Esophagus (tissue), 2 donors: Measurements from ENCODE around the gene FAM111A. TPM values are rescaled to one million over a fixed set of nuclear protein-coding genes. Genes with fewer than 3 reads are reported as not detected.

Source experiments
- H3K27ac ChIP-seq, 2 donors: one replicate each; pipeline ENCODE4 v1.5.1; 2013; ENCODE audit warnings: low read depth in 2 of 2, mild to moderate bottlenecking in 2 of 2, inconsistent platforms in 1 of 2, low read length in 1 of 2, moderate library complexity in 1 of 2
- H3K27me3 ChIP-seq, 2 donors: one replicate each; pipeline ENCODE4 v1.6.1; 2013; ENCODE audit warnings: low read length in 2 of 2, control low read depth in 1 of 2, mild to moderate bottlenecking in 1 of 2; ENCODE audit not compliant: insufficient read depth in 2 of 2, control insufficient read depth in 1 of 2
- H3K36me3 ChIP-seq, 2 donors: one replicate each; pipeline ENCODE4 v1.6.1; 2013; ENCODE audit warnings: low read length in 1 of 2; ENCODE audit not compliant: control insufficient read depth in 2 of 2, insufficient read depth in 2 of 2
- H3K4me1 ChIP-seq, 2 donors: one replicate each; pipeline ENCODE4 v1.6.1; 2013; ENCODE audit warnings: low read length in 1 of 2; ENCODE audit not compliant: control insufficient read depth in 2 of 2, insufficient read depth in 2 of 2
- H3K4me3 ChIP-seq, 2 donors: one replicate each; pipeline ENCODE4 v1.5.1; 2013; ENCODE audit warnings: low read length in 2 of 2, mild to moderate bottlenecking in 2 of 2, low read depth in 1 of 2, moderate library complexity in 1 of 2
- H3K9me3 ChIP-seq, 2 donors: one replicate each; pipeline ENCODE4 v1.6.1; 2013; ENCODE audit warnings: mild to moderate bottlenecking in 2 of 2, low read depth in 1 of 2, low read length in 1 of 2, moderate library complexity in 1 of 2; ENCODE audit not compliant: control insufficient read depth in 2 of 2, insufficient read depth in 1 of 2
- WGBS, 2 donors: extraction: QIAGEN DNeasy Blood & Tissue Kit; methylation state at CpG; one replicate each; pipeline ENCODE4 v1.1.7; 2013; 5-methylcytosine and 5-hydroxymethylcytosine counted together
- polyA plus RNA-seq, 2 donors: library from polyadenylated mRNA; stranded (reverse); fragments of 200-250 nt; gene quantifications; one replicate each; pipeline ENCODE4 v1.2.3, GENCODE V29; 2013
- donor health status: healthy with polysubstance abuse.
- donor health status: Bipolar disorder and iron deficiency.

FAM111A gene
- polyA plus RNA-seq, 2 donors = 6.6 to 21.7 TPM

DNA sequence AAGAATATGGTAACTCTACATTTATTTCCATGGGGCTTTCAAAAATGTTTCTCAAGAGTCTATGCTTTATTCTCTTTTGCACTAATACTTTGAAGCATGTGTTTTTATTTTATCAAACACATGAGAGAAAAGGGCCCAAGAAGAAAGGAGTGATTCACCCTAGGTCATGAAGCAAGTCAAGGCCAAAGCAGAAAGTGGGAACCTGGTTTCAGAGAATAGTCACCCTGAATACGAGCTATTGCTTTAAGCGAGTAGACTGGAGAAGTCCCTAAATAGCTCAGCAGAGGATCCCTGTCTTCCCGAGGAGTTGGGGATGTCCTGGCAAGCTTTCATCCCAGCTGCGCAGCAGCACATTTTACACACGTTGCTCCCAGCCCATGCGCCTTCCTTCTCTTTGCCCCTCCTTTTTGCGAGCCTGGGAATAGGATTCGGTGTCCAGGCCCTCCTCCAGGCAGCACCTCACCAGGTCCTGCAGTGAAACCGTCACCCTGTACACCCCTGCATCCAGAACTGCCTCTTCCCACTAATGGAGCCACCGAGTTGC is 51.0 kb downstream of the FAM111A start:
- WGBS, 2 donors = 83 to 85% methylated on average over 10 of the region's 10 CpGs
- Histone ChIP-seq H3K4me3 (no peak overlapping the region), H3K4me1 (no peaks in the 10 kb centered on the region), H3K27me3 (no peaks in the 10 kb centered on the region), H3K27ac (no peak overlapping the region), H3K36me3 (peaks cover 0 to 18% of the 10 kb centered on the region in 2 donors), H3K9me3 (no peaks in the 10 kb centered on the region)

DNA sequence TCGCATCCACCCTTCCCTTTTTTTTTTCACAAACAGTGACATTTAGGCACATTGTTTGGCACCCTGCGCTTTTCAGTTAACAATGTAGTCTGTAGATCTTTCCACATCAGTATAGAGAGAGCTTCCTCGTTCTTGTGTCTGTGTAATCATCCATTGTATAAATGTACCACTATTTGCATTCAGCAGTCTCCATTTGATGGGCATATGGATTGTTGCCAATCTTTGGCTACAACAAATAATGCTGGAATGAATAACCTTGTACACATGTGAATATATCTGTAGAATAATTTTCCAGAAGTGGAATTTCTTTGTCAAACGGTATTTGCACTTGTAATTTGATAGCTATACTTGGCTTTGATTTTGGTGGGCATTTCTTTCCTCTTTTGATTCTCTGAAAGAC is 52.9 kb downstream of the FAM111A start:
- Histone ChIP-seq H3K27ac (no peak overlapping the region), H3K4me1 (no peaks in the 10 kb centered on the region), H3K27me3 (no peaks in the 10 kb centered on the region), H3K4me3 (no peak overlapping the region), H3K9me3 (no peaks in the 10 kb centered on the region), H3K36me3 (peaks cover 0 to 18% of the 10 kb centered on the region in 2 donors)
- WGBS, 2 donors = 74 to 76% methylated on average over 4 of the region's 4 CpGs

DNA sequence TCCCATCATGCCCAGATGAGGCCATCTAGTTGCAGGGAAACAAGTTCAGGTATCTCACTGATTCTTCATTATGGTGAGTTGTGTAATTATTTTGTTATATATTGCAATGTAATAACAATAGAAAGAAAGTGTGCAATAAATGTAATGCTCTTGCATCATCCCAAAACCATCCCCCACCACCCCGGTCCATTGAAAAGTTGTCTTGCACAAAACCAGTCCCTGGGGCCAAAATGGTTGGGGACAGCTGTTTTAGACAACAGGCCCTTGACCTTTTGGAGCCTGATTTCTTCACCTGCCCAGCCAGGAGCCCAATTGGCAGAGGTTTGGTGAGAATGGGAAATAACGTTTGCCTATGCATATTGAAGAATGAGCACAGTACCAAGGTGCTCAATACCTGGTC is 54.1 kb downstream of the FAM111A start:
- 87 to 88% methylated on average over 2 of the region's 2 CpGs for WGBS, 2 donors
- H3K27me3 ChIP-seq = no peaks in the 10 kb centered on the region
- no peak overlapping the region for H3K27ac ChIP-seq
- H3K4me1 ChIP-seq = no peaks in the 10 kb centered on the region
- no peak overlapping the region for H3K4me3 ChIP-seq
- H3K36me3 ChIP-seq = peaks cover 0 to 15% of the 10 kb centered on the region in 2 donors
- no peaks in the 10 kb centered on the region for H3K9me3 ChIP-seq

DNA sequence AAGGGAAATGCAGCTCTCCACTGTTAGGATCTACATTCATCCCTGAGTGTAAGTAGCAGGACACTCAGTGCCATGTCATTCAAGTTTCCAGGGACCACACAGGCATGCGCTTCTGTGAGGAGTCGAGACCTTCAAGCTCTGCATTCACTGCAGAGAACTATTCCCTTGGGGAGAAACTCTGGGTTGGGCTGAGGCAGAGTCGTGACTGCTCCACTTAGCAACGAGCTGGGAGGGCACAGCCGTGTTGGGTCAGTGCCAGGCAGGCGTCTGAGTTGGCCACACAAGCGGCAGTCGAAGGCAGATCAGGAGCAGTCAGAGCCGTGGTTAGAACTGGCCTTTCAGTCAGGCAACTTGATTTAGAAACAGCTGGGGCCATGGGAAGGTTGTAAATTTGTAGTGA is 55.3 kb downstream of the FAM111A start:
- peaks cover 0 to 13% of the 10 kb centered on the region in 2 donors for H3K36me3 ChIP-seq
- no peak overlapping the region for H3K4me3 ChIP-seq
- H3K27ac ChIP-seq = no peak overlapping the region
- H3K9me3 ChIP-seq = no peaks in the 10 kb centered on the region
- 27 to 31% methylated on average over 9 of the region's 9 CpGs for WGBS, 2 donors
- H3K27me3 ChIP-seq = no peaks in the 10 kb centered on the region
- no peaks in the 10 kb centered on the region for H3K4me1 ChIP-seq

DNA sequence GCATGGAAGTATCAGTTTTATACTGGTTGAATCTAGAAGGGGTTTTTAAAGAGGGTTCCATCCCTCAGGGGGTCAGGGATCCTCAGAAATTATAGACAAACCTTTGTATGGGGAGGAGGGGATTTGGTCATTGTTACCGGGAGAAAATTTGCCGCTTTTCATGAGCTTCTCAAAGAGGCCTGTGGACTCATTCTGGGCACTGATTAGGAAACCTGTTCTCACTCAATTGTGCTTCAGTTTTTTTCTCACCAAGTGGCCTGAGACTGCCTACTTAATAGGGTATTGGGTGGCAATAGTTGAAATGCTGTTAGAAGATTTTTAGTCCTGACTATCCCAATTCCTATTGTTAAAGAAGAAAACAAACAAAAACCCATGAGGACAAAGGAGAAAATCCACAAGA is 56.1 kb downstream of the FAM111A start:
- Histone ChIP-seq H3K27ac (no peak overlapping the region), H3K27me3 (no peaks in the 10 kb centered on the region), H3K36me3 (peaks cover 0 to 11% of the 10 kb centered on the region in 2 donors), H3K9me3 (no peaks in the 10 kb centered on the region), H3K4me1 (no peaks in the 10 kb centered on the region), H3K4me3 (no peak overlapping the region)
- 94 to 98% methylated on average over 2 of the region's 2 CpGs for WGBS, 2 donors

DNA sequence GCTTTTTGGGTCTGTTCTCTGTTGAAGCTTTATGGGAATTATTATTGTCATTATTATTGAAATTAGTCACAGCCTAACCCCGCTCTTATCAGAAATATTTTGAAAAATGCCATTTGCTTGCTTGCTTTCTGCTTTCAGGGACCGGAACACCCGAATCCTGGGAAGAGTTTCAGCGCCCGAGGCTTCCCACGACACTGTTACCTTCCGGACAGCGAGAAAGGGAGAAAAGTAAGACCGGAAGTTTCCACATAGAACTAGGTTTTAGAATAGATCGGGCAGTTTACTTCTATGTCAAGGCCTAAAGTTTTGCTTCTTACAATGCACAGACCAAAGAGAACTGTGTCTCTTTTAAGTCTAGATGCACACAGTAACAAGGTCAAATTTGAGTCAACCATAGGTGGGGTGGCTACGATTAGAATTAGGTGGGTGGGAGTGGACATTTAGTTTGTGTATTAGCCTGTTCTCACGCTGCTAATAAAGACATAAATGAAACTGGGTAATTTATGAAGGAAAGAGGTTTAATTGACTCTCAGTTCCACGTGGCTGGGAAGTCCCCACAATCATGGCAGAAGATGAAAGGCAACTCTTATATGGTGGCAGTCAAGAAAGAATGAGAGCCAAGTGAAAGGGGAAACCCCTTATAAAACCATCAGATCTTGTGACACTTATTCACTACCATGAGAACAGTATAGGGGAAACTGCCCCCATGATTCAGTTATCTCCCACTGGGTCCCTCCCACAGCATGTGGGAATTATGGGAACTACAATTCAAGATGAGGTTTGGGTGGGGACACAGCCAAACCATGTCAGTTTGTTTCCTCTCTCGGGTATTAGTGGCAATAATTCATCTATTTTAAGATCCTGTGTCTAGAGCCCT is 57.1 kb downstream of the FAM111A start:
- 70 to 72% methylated on average over 14 of the region's 14 CpGs for WGBS, 2 donors

DNA sequence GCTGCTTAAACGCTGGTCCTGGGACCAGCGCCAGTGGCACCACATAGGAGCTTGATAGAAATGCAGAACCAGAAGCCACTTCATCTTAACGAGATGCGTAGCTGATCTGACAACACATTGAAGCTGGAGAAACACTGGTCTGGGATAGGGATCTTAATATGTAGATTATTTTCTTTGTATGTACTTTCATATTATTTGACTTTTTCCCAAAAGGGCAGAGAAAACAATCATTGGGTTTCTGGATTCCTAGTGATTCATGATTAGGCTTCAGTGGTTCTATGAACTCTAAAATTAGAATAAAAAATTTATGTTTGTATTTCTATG is 57.7 kb downstream of the FAM111A start:
- 47 to 64% methylated on average over 4 of the region's 4 CpGs for WGBS, 2 donors
- Histone ChIP-seq H3K9me3 (no peaks in the 10 kb centered on the region), H3K27ac (no peak overlapping the region), H3K4me1 (no peaks in the 10 kb centered on the region), H3K36me3 (peaks cover 12 to 14% of the 10 kb centered on the region in 2 donors), H3K27me3 (no peaks in the 10 kb centered on the region), H3K4me3 (no peak overlapping the region)

More for the DNA sequence above, 57.1 kb downstream of the FAM111A start:
- Histone ChIP-seq H3K27ac (no peak overlapping the region), H3K4me1 (no peaks in the 10 kb centered on the region), H3K36me3 (peaks cover 6 to 9% of the 10 kb centered on the region in 2 donors), H3K27me3 (no peaks in the 10 kb centered on the region), H3K9me3 (no peaks in the 10 kb centered on the region), H3K4me3 (no peak overlapping the region)

DNA sequence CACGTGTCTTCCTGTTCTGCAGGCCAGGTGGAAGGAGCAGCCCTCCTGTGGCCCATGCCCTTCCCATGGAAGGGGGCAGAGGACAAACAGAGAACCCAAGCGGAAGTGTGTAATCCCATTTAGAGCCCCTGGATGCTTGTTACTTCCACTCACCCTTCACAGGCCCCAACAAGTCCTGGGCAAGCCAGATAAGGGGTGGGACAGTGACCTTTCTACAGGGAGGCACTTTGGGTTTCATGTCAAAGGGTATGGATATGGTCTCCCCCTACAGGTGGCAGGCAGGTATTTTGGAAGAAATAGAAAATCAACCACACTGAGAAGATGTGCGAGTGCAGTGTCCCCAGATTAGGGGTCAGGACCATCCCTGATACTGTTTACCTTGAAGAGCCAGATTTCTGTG is 58.7 kb downstream of the FAM111A start:
- WGBS, 2 donors = 79 to 86% methylated on average over 3 of the region's 3 CpGs
- no peak overlapping the region for H3K27ac ChIP-seq

More for the DNA sequence above, 58.7 kb downstream of the FAM111A start:
- Histone ChIP-seq H3K9me3 (no peaks in the 10 kb centered on the region), H3K4me3 (no peak overlapping the region), H3K4me1 (peaks cover 0 to 3% of the 10 kb centered on the region in 2 donors), H3K36me3 (peaks cover 12 to 14% of the 10 kb centered on the region in 2 donors), H3K27me3 (no peaks in the 10 kb centered on the region)
